Parathyroid adenoma (tissue), 2 donors: ENCODE results near the gene ITPR3.

ENCODE experiments used
- H2AFZ ChIP-seq: fragments of 300-600 bp; sonication (generic); one replicate; pipeline ENCODE4 v1.7.0; 2017; ENCODE audit warnings: antibody characterized with exemption, mild to moderate bottlenecking
- H3K27ac ChIP-seq: fragments of 300-600 bp; sonication (generic); one replicate; pipeline ENCODE4 v1.7.0; 2017
- H3K27me3 ChIP-seq: fragments of 300-600 bp; sonication (generic); one replicate; pipeline ENCODE4 v1.7.0; 2017; ENCODE audit warnings: low read length; ENCODE audit not compliant: control insufficient read depth, insufficient read depth
- H3K36me3 ChIP-seq: fragments of 300-600 bp; sonication (generic); one replicate; pipeline ENCODE4 v1.7.0; 2017; ENCODE audit warnings: low read length; ENCODE audit not compliant: control insufficient read depth, insufficient read depth
- H3K4me1 ChIP-seq: fragments of 300-600 bp; sonication (generic); one replicate; pipeline ENCODE4 v1.7.0; 2017; ENCODE audit warnings: control low read depth
- H3K4me2 ChIP-seq: fragments of 300-600 bp; sonication (generic); one replicate; pipeline ENCODE4 v1.7.0; 2017; ENCODE audit warnings: low read length
- H3K4me3 ChIP-seq: fragments of 300-600 bp; sonication (generic); one replicate; pipeline ENCODE4 v1.7.0; 2017; ENCODE audit warnings: low read depth, low read length
- H3K79me2 ChIP-seq: fragments of 300-600 bp; sonication (generic); one replicate; pipeline ENCODE4 v1.7.0; 2017; ENCODE audit warnings: control low read depth
- H3K9ac ChIP-seq: fragments of 300-600 bp; sonication (generic); one replicate; pipeline ENCODE4 v1.7.0; 2017; ENCODE audit warnings: mild to moderate bottlenecking
- H3K9me3 ChIP-seq: fragments of 300-600 bp; sonication (generic); one replicate; pipeline ENCODE4 v1.7.0; 2017; ENCODE audit warnings: low read length; ENCODE audit not compliant: control insufficient read depth
- CTCF ChIP-seq: fragments of 300-600 bp; sonication (generic); IDR thresholded peaks from one replicate; pipeline ENCODE4 v1.7.0; 2017; ENCODE audit warnings: antibody characterized with exemption, mild to moderate bottlenecking
- donor health status: primary hyperparathyroidism.

ITPR3 gene

GRCh38 chr6:33729059-33729458, 107.9 kb downstream of the ITPR3 start:
- Histone ChIP-seq H3K36me3 (no peaks in the 10 kb centered on the region), H3K27ac (no peak overlapping the region)

DNA sequence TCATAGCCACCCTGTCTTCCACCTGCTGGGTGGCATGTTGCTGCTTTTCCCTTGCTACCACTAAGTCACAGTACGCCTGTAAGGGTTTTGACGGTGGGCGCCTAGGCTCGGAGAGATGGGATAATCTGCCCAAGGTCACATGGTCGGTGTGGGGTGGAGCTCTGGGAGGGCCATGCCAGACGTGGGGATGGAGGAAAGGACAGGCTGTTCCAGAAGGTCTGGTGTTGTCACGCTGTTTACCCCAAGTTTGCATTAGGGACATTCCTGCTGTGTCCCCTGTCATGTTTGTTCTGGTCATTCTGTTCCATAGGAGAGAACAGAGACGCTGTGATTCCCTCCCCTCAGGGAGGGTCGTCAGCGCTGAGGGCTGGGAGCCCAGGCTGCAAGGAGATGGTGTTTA, 109.5 kb downstream of the ITPR3 start:
- H3K9ac ChIP-seq: no peak overlapping the region
- H3K9me3 ChIP-seq: no peaks in the 10 kb centered on the region
- no peak overlapping the region for H3K4me3 ChIP-seq
- no peaks in the 10 kb centered on the region for H3K79me2 ChIP-seq
- H3K4me1 ChIP-seq: peaks cover 9% of the 10 kb centered on the region
- no peaks in the 10 kb centered on the region for H3K36me3 ChIP-seq
- no peaks in the 10 kb centered on the region for H3K27me3 ChIP-seq
- no peak overlapping the region for H3K4me2 ChIP-seq
- TF ChIP-seq CTCF: no peak
- H3K27ac ChIP-seq: no peak overlapping the region
- peak overlapping the region; percentile 82 for H2AFZ ChIP-seq

More at GRCh38 chr6:33729059-33729458, 107.9 kb downstream of the ITPR3 start:
- no peak overlapping the region for H3K4me2 ChIP-seq
- peaks cover 9% of the 10 kb centered on the region for H3K4me1 ChIP-seq
- no peaks in the 10 kb centered on the region for H3K27me3 ChIP-seq
- no peaks in the 10 kb centered on the region for H3K9me3 ChIP-seq
- no peak overlapping the region for H3K9ac ChIP-seq
- no peak overlapping the region for H3K4me3 ChIP-seq
- H3K79me2 ChIP-seq: no peaks in the 10 kb centered on the region
- H2AFZ ChIP-seq: no peak overlapping the region
- no peak for TF ChIP-seq CTCF

GRCh38 chr6:33731035-33731434, 109.9 kb downstream of the ITPR3 start:
- Histone ChIP-seq H3K9me3 (no peaks in the 10 kb centered on the region), H3K4me2 (no peak overlapping the region), H3K27ac (no peak overlapping the region), H3K36me3 (no peaks in the 10 kb centered on the region), H3K4me3 (no peak overlapping the region), H3K79me2 (no peaks in the 10 kb centered on the region), H3K4me1 (peaks cover 9% of the 10 kb centered on the region), H2AFZ (no peak overlapping the region), H3K9ac (no peak overlapping the region), H3K27me3 (no peaks in the 10 kb centered on the region)
- TF ChIP-seq CTCF: no peak

DNA sequence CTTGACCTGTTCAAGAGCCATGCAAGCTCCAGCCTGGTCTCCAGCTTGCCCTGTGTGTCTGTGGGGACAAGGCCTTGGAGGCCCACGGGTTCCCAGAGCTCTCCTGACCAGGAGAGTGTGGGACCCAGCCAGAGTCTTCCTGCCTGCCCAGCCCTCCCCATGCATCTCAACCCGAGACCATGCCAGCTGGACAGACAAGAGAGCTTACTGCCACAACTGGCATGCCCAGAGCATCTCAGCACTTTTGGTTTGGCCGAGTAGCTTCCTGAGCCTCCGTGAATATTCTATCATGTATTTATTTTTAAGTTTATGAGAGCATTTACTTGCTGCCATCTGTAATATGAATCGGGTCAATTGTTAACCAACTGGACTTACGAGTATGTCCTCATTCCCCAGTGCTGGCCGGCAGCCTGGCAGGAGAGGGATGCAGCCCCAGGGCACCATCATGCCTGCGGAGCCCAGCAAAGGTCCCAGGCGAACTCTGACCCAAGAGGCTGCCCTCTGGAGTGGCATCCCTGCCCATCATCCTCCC, 110.7 kb downstream of the ITPR3 start:
- Histone ChIP-seq H3K9me3 (no peaks in the 10 kb centered on the region), H3K4me1 (peaks cover 9% of the 10 kb centered on the region), H3K27ac (no peak overlapping the region), H3K9ac (no peak overlapping the region), H3K4me2 (no peak overlapping the region), H2AFZ (peak overlapping the region; percentile 8), H3K27me3 (no peaks in the 10 kb centered on the region), H3K36me3 (no peaks in the 10 kb centered on the region), H3K4me3 (no peak overlapping the region), H3K79me2 (no peaks in the 10 kb centered on the region)
- no peak for TF ChIP-seq CTCF

- Histone ChIP-seq H3K27me3 (no peaks in the 10 kb centered on the region), H3K9ac (no peak overlapping the region), H3K9me3 (no peaks in the 10 kb centered on the region), H3K4me3 (no peak overlapping the region), H3K79me2 (no peaks in the 10 kb centered on the region), H2AFZ (no peak overlapping the region), H3K4me1 (peaks cover 9% of the 10 kb centered on the region), H3K27ac (no peak overlapping the region), H3K4me2 (no peak overlapping the region), H3K36me3 (no peaks in the 10 kb centered on the region)
- no peak for TF ChIP-seq CTCF
These were observed 111.3 kb downstream of the ITPR3 start for GRCh38 chr6:33732385-33732784.
